DND-41 (cell line): ENCODE results near the gene TSPAN3.

Source experiments
- CTCF ChIP-seq: IDR thresholded peaks from 2 replicates; pipeline ENCODE4 v1.5.1; 2012; ENCODE audit warnings: borderline replicate concordance, low read length, moderate library complexity, mild to moderate bottlenecking; ENCODE audit not compliant: poor library complexity, severe bottlenecking; ENCODE audit errors: extremely low read depth
- EZH2 ChIP-seq: IDR thresholded peaks from 3 replicates; pipeline ENCODE4 v1.6.1; 2012; ENCODE audit warnings: borderline replicate concordance, low read depth, mild to moderate bottlenecking, moderate library complexity, low read length, inconsistent platforms; ENCODE audit not compliant: severe bottlenecking

- TF ChIP-seq CTCF (no peak), EZH2 (no peak)
Observed at GRCh38 chr15:77091097-77091496, 20.2 kb upstream of the TSPAN3 start.
